SH-SY5Y (cell line): ENCODE measurements around the gene RNF32.

Experiments
- GATA2 ChIP-seq: IDR thresholded peaks from 2 replicates; pipeline ENCODE4 v1.6.1; 2011; ENCODE audit warnings: mild to moderate bottlenecking, low read depth, low read length
- GATA3 ChIP-seq: IDR thresholded peaks from 2 replicates; pipeline ENCODE4 v1.6.1; 2011; ENCODE audit warnings: low read depth, mild to moderate bottlenecking, low read length, moderate library complexity

- TF ChIP-seq GATA2, result no peak
- TF ChIP-seq GATA3, result no peak
Measured at GRCh38 chr7:156620291-156620675, 20.3 kb upstream of the RNF32 start.
